K562 (cell line): ENCODE measurements around the gene PEDS1. TPM values are rescaled to one million over a fixed set of nuclear protein-coding genes. Genes with fewer than 3 reads are reported as not detected.
A peak's percentile ranks its signal among the peaks of the same experiment; 100 is the strongest.

Experiments used
- CREB3 ChIP-seq: fragments of 450-650 bp; conservative IDR thresholded peaks from 2 replicates; pipeline ENCODE4 v1.6.1; 2016; ENCODE audit warnings: missing genetic modification characterization, low read depth, mild to moderate bottlenecking, missing compliant biosample characterization, moderate library complexity
- CTBP1 ChIP-seq: fragments of 450-650 bp; IDR thresholded peaks from 2 replicates; pipeline ENCODE4 v1.6.1; 2016; ENCODE audit warnings: borderline replicate concordance
- E2F8 ChIP-seq: fragments of 450-650 bp; IDR thresholded peaks from 2 replicates; pipeline ENCODE4 v1.7.1; 2018; ENCODE audit warnings: mild to moderate bottlenecking, low read depth; ENCODE audit not compliant: partially characterized antibody
- HNRNPL ChIP-seq: fragments of 200-400 bp; formaldehyde crosslinking; IDR thresholded peaks from 2 replicates; pipeline ENCODE4 v1.6.1; 2017; ENCODE audit warnings: low read depth, mild to moderate bottlenecking, low read length
- KAT2B ChIP-seq: IDR thresholded peaks from one replicate; pipeline ENCODE4 v1.6.1; 2012; ENCODE audit warnings: low read depth, mild to moderate bottlenecking, control low read depth, inconsistent platforms, low read length, moderate library complexity
- NFIC ChIP-seq: fragments of 450-650 bp; IDR thresholded peaks from 2 replicates; pipeline ENCODE4 v1.6.1; 2017; ENCODE audit warnings: mild to moderate bottlenecking, inconsistent platforms
- NR2C1 ChIP-seq, 2 experiments: fragments of 450-650 bp; IDR thresholded peaks; 2 replicates each; pipeline ENCODE4 v1.6.1; 2017; ENCODE audit warnings: mild to moderate bottlenecking in 2 of 2, antibody characterized with exemption in 1 of 2, inconsistent platforms in 1 of 2, missing compliant biosample characterization in 1 of 2, missing genetic modification characterization in 1 of 2
- POLR2G ChIP-seq: fragments of 200-400 bp; formaldehyde crosslinking; IDR thresholded peaks from 2 replicates; pipeline ENCODE4 v1.6.1; 2017; ENCODE audit warnings: low read depth, mild to moderate bottlenecking, antibody characterized with exemption, low read length, moderate library complexity
- POLR3G ChIP-seq: IDR thresholded peaks from 2 replicates; pipeline ENCODE4 v1.6.1; 2011; ENCODE audit not compliant: insufficient read length, insufficient replicate concordance; ENCODE audit errors: extremely low read depth
- THRAP3 ChIP-seq: fragments of 450-650 bp; IDR thresholded peaks from 2 replicates; pipeline ENCODE4 v1.6.1; 2016; ENCODE audit warnings: mild to moderate bottlenecking, inconsistent platforms, borderline replicate concordance
- ZNF277 ChIP-seq: fragments of 250-450 bp; sonication (Bioruptor Pico); IDR thresholded peaks from 2 replicates; pipeline ENCODE4 v1.8.0; 2022; ENCODE audit warnings: inconsistent platforms, mild to moderate bottlenecking, moderate library complexity, borderline replicate concordance
- ZNF280A ChIP-seq: fragments of 450-650 bp; IDR thresholded peaks from 2 replicates; pipeline ENCODE4 v1.6.1; 2018; ENCODE audit warnings: mild to moderate bottlenecking, low read depth; ENCODE audit not compliant: partially characterized antibody
- polyA plus RNA-seq, 8 experiments: library from polyadenylated mRNA; depleted of rRNA in 4 of 8; stranded (reverse) in 5 of 8; unstranded in 3 of 8; fragments of >200 nt; fragmentation: Nextera tagmentation in 2 of 8; fragmentation: Illumina TruSeq in 1 of 8; extraction: Ambion mirVana in 2 of 8; extraction: Trizol in 1 of 8; gene quantifications; 2 replicates each; pipeline versions ENCODE4 v1.2.1 to v1.2.3, GENCODE V29; 2011 to 2014; ENCODE audit warnings: inconsistent platforms in 1 of 8, missing spikeins in 1 of 8
- total RNA-seq, 7 experiments: library from RNA; depleted of rRNA in 6 of 7; stranded (reverse); fragments of >200 nt in 6 of 7; fragmentation: Illumina TruSeq in 2 of 7; extraction: Trizol in 2 of 7; gene quantifications; 2 replicates each; pipeline versions ENCODE4 v1.2.1 to v1.2.3, GENCODE V29; 2011 to 2021; ENCODE audit warnings: low replicate concordance in 1 of 7
- TF ChIP-seq, protein P1 (sequence below): fragments of 450-650 bp; formaldehyde crosslinking; IDR thresholded peaks from 2 replicates; pipeline ENCODE4 v1.4.0; 2020; ENCODE audit warnings: mild to moderate bottlenecking, moderate library complexity
- TF ChIP-seq, protein P2 (sequence below): sonication (generic); formaldehyde crosslinking; IDR thresholded peaks from 2 replicates; pipeline ENCODE4 v1.8.1; 2023; ENCODE audit warnings: mild to moderate bottlenecking, missing genetic modification reagents
- TF ChIP-seq, protein P3 (sequence below), 2 experiments: fragments of 450-650 bp in 1 of 2; sonication (generic) in 1 of 2; formaldehyde crosslinking; conservative IDR thresholded peaks; 2 replicates each; pipeline versions ENCODE4 v1.4.0 to v1.8.1; 2020 to 2022; ENCODE audit warnings: mild to moderate bottlenecking in 1 of 2, missing genetic modification reagents in 1 of 2

Gene PEDS1
- total and polyA plus RNA-seq, 9 of the 15 experiments (the other 6 are each of a cell fraction or from before 2014, with no cell fraction given): 2.9 to 38.5 (median 24.2) TPM

GRCh38 chr20:50191544-50192363, 38.2 kb upstream of the PEDS1 start (continued):
- TF ChIP-seq CREB3 (no peak), CTBP1 (0 out of 2 replicates have a peak, but pooled peaks have one; percentile 19), POLR2G (peak; percentile 88), E2F8 (no peak), POLR3G (no peak), NR2C1 (IDR thresholded peaks at IDR 0.05) (no peak), NR2C1 (tag; IDR thresholded peaks at IDR 0.05) (no peak), HNRNPL (0 out of 2 replicates have a peak, but pooled peaks have one; percentile 35), ZNF277 (CRISPR knock-in tag) (no peak), ZNF280A (no peak), THRAP3 (no peak), NFIC (no peak), KAT2B (no peak)
- TF ChIP-seq, protein P1, sequence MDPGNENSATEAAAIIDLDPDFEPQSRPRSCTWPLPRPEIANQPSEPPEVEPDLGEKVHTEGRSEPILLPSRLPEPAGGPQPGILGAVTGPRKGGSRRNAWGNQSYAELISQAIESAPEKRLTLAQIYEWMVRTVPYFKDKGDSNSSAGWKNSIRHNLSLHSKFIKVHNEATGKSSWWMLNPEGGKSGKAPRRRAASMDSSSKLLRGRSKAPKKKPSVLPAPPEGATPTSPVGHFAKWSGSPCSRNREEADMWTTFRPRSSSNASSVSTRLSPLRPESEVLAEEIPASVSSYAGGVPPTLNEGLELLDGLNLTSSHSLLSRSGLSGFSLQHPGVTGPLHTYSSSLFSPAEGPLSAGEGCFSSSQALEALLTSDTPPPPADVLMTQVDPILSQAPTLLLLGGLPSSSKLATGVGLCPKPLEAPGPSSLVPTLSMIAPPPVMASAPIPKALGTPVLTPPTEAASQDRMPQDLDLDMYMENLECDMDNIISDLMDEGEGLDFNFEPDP: no peak
- TF ChIP-seq, protein P2, sequence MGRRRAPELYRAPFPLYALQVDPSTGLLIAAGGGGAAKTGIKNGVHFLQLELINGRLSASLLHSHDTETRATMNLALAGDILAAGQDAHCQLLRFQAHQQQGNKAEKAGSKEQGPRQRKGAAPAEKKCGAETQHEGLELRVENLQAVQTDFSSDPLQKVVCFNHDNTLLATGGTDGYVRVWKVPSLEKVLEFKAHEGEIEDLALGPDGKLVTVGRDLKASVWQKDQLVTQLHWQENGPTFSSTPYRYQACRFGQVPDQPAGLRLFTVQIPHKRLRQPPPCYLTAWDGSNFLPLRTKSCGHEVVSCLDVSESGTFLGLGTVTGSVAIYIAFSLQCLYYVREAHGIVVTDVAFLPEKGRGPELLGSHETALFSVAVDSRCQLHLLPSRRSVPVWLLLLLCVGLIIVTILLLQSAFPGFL: no peak
- TF ChIP-seq, protein P3, sequence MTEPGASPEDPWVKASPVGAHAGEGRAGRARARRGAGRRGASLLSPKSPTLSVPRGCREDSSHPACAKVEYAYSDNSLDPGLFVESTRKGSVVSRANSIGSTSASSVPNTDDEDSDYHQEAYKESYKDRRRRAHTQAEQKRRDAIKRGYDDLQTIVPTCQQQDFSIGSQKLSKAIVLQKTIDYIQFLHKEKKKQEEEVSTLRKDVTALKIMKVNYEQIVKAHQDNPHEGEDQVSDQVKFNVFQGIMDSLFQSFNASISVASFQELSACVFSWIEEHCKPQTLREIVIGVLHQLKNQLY (CRISPR knock-in tag; conservative IDR thresholded peaks at IDR 0.05): no peak
